Measurements from ENCODE around the gene TAGLN. TPM values are rescaled to one million over a fixed set of nuclear protein-coding genes. Genes with fewer than 3 reads are reported as not detected.
A peak's percentile ranks its signal among the peaks of the same experiment; 100 is the strongest.

The TAGLN gene
- total and polyA plus RNA-seq, 2 donors (not counting 1 experiment from before 2014, with no cell fraction given) = 17.9 to 51.8 TPM

DNA sequence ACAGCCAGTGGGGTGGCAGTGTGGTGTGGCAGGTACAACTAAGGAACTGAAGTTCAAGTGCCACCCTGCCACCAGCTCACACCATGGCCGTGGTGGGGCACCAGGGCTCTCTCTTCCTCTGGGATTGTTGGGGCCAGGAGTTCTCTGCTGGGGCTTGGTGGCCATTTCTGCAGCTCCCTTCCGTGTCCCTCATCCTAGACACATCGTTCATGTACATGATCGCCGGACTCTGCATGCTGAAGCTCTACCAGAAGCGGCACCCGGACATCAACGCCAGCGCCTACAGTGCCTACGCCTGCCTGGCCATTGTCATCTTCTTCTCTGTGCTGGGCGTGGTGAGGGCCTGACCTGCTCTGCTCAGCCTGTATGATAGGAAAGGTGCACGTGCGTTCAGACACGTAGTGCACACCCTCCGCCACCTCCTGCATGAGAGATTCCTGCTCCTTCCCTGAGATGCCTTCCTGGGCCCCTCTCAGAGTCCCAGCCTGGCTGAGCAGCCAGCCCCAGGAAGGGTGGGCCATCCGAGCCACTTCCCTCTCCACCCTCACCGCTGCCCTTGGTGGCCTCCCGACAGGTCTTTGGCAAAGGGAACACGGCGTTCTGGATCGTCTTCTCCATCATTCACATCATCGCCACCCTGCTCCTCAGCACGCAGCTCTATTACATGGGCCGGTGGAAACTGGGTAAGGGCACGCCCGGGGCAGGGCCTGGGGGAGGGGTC is 7.3 kb upstream of the TAGLN start:
- ATAC-seq (ENCODE audit: low read depth) = no peak
- peak overlapping the region; percentile 74 for H3K27ac Mint-ChIP-seq
- peaks cover 37 to 55% of the 10 kb centered on the region in 2 donors for H3K4me1 ChIP-seq (ENCODE audit: control insufficient read depth in 2 of 2, insufficient read depth in 2 of 2, low read length in 2 of 2)

More for the DNA sequence above, 7.3 kb upstream of the TAGLN start:
- no peak for DNase-seq
- Mint-ChIP-seq H3K4me3 (no peak overlapping the region), H3K27me3 (no peaks in the 10 kb centered on the region), H3K9me3 (ENCODE audit: insufficient read depth) (no peaks in the 10 kb centered on the region), H3K4me1 (peaks cover 53% of the 10 kb centered on the region)
- ChIA-PET POLR2A (no interaction called here), CTCF (interaction anchor here (1.0 to 2.5 kb wide), 3 partner anchors 11 to 35 kb away, joined by 4 to 8 read pairs (median 7); no protein-coding TSS in a partner anchor)
- Histone ChIP-seq H2AFZ (ENCODE audit: insufficient read depth, low read depth, low read length, poor library complexity, severe bottlenecking) (no peak overlapping the region), H3K4me2 (replicated peaks; ENCODE audit: low read depth, low read length, poor library complexity, severe bottlenecking) (no peak overlapping the region), H3K79me2 (ENCODE audit: control insufficient read depth, insufficient read depth, low read length) (peaks cover 46% of the 10 kb centered on the region), H3K27me3 (replicated peaks in 1 of 4; ENCODE audit: control extremely low read depth in 1 of 4, control insufficient read depth in 3 of 4, insufficient read depth in 4 of 4, low read length in 3 of 4) (no peaks in the 10 kb centered on the region), H3K36me3 (replicated peaks in 1 of 2; ENCODE audit: control extremely low read depth in 1 of 2, control insufficient read depth in 1 of 2, extremely low read depth in 1 of 2, insufficient read depth in 2 of 2, low read length in 1 of 2) (peaks cover 0 to 80% of the 10 kb centered on the region in 2 experiments), H3K9me3 (ENCODE audit: control extremely low read depth in 1 of 3, control insufficient read depth in 2 of 3, insufficient read depth in 1 of 3, low read length in 2 of 3) (no peaks in the 10 kb centered on the region), H4K20me1 (ENCODE audit: control insufficient read depth, insufficient read depth, low read length, poor library complexity, severe bottlenecking) (no peaks in the 10 kb centered on the region), H3K9ac (ENCODE audit: low read length) (no peak overlapping the region), H3K27ac (ENCODE audit: low read length in 2 of 2) (peak overlapping the region in 1 of 2 donors; percentile 7), H3K4me3 (ENCODE audit: control extremely low read depth in 1 of 5, extremely low read depth in 1 of 5, insufficient read depth in 1 of 5, low read depth in 2 of 5, low read length in 4 of 5) (no peak overlapping the region)
- 96% methylated on average over 22 of the region's 26 CpGs for WGBS (ENCODE audit: insufficient coverage)
- intact Hi-C loops (cut with micrococcal nuclease) = no loop called here
- TF ChIP-seq, protein P1, sequence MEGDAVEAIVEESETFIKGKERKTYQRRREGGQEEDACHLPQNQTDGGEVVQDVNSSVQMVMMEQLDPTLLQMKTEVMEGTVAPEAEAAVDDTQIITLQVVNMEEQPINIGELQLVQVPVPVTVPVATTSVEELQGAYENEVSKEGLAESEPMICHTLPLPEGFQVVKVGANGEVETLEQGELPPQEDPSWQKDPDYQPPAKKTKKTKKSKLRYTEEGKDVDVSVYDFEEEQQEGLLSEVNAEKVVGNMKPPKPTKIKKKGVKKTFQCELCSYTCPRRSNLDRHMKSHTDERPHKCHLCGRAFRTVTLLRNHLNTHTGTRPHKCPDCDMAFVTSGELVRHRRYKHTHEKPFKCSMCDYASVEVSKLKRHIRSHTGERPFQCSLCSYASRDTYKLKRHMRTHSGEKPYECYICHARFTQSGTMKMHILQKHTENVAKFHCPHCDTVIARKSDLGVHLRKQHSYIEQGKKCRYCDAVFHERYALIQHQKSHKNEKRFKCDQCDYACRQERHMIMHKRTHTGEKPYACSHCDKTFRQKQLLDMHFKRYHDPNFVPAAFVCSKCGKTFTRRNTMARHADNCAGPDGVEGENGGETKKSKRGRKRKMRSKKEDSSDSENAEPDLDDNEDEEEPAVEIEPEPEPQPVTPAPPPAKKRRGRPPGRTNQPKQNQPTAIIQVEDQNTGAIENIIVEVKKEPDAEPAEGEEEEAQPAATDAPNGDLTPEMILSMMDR (IDR thresholded peaks at IDR 0.05) = no peak
- TF ChIP-seq EZH2 (IDR thresholded peaks at IDR 0.05; ENCODE audit: borderline replicate concordance, insufficient read depth, low read depth, low read length, poor library complexity, severe bottlenecking) = no peak

Data from B cell (primary cell).